K562 (cell line): ENCODE results near the gene PHLDB3. TPM values are rescaled to one million over a fixed set of nuclear protein-coding genes. Genes with fewer than 3 reads are reported as not detected.

ENCODE experiments used
- CXXC5 ChIP-seq: fragments of 250-450 bp; sonication (Bioruptor Pico); IDR thresholded peaks from 2 replicates; pipeline ENCODE4 v1.8.0; 2022; ENCODE audit warnings: inconsistent platforms, mild to moderate bottlenecking, moderate library complexity
- FOXA1 ChIP-seq: fragments of 450-650 bp; IDR thresholded peaks from 2 replicates; pipeline ENCODE4 v1.6.1; 2016; ENCODE audit warnings: mild to moderate bottlenecking, borderline replicate concordance
- MTA3 ChIP-seq: fragments of 450-650 bp; formaldehyde crosslinking; IDR thresholded peaks from 2 replicates; pipeline ENCODE4 v1.6.1; 2017; ENCODE audit warnings: mild to moderate bottlenecking, borderline replicate concordance
- PTRF ChIP-seq: fragments of 450-650 bp; IDR thresholded peaks from 2 replicates; pipeline ENCODE4 v1.6.1; 2016; ENCODE audit warnings: mild to moderate bottlenecking, missing genetic modification characterization, missing compliant biosample characterization
- SPI1 ChIP-seq: IDR thresholded peaks from 2 replicates; pipeline ENCODE4 v1.6.1; 2011; ENCODE audit warnings: low read depth, low read length, control low read depth, borderline replicate concordance
- polyA plus RNA-seq, 8 experiments: library from polyadenylated mRNA; depleted of rRNA in 4 of 8; stranded (reverse) in 5 of 8; unstranded in 3 of 8; fragments of >200 nt; fragmentation: Nextera tagmentation in 2 of 8; fragmentation: Illumina TruSeq in 1 of 8; extraction: Ambion mirVana in 2 of 8; extraction: Trizol in 1 of 8; gene quantifications; 2 replicates each; pipeline versions ENCODE4 v1.2.1 to v1.2.3, GENCODE V29; 2011 to 2014; ENCODE audit warnings: inconsistent platforms in 1 of 8, missing spikeins in 1 of 8
- total RNA-seq, 7 experiments: library from RNA; depleted of rRNA in 6 of 7; stranded (reverse); fragments of >200 nt in 6 of 7; fragmentation: Illumina TruSeq in 2 of 7; extraction: Trizol in 2 of 7; gene quantifications; 2 replicates each; pipeline versions ENCODE4 v1.2.1 to v1.2.3, GENCODE V29; 2011 to 2021; ENCODE audit warnings: low replicate concordance in 1 of 7
- TF ChIP-seq, protein P1 (sequence below): sonication (generic); formaldehyde crosslinking; IDR thresholded peaks from 2 replicates; pipeline ENCODE4 v1.4.0; 2020; ENCODE audit warnings: mild to moderate bottlenecking, missing genetic modification reagents
- TF ChIP-seq, protein P2 (sequence below): sonication (generic); IDR thresholded peaks from 2 replicates; pipeline ENCODE4 v1.6.1; 2016
- TF ChIP-seq, protein P3 (sequence below): fragments of 450-650 bp; IDR thresholded peaks from 2 replicates; pipeline ENCODE4 v1.6.1; 2016; ENCODE audit warnings: low read depth
- TF ChIP-seq, protein P4 (sequence below): fragments of 250-450 bp; sonication (Bioruptor Pico); IDR thresholded peaks from 2 replicates; pipeline ENCODE4 v1.6.1; 2021; ENCODE audit warnings: mild to moderate bottlenecking
- TF ChIP-seq, protein P5 (sequence below): fragments of 200-800 bp; sonication (Bioruptor generic); IDR thresholded peaks from 2 replicates; pipeline ENCODE4 v1.6.1; 2017; ENCODE audit warnings: missing genetic modification characterization, missing compliant biosample characterization
- TF ChIP-seq, protein P6 (sequence below): sonication (generic); formaldehyde crosslinking; IDR thresholded peaks from 2 replicates; pipeline ENCODE4 v1.8.0; 2022; ENCODE audit warnings: missing genetic modification reagents, mild to moderate bottlenecking, moderate library complexity, borderline replicate concordance

The PHLDB3 gene
- total and polyA plus RNA-seq, 9 of the 15 experiments (the other 6 are each of a cell fraction or from before 2014, with no cell fraction given): 0.04 to 23.5 (median 3.9) TPM

DNA sequence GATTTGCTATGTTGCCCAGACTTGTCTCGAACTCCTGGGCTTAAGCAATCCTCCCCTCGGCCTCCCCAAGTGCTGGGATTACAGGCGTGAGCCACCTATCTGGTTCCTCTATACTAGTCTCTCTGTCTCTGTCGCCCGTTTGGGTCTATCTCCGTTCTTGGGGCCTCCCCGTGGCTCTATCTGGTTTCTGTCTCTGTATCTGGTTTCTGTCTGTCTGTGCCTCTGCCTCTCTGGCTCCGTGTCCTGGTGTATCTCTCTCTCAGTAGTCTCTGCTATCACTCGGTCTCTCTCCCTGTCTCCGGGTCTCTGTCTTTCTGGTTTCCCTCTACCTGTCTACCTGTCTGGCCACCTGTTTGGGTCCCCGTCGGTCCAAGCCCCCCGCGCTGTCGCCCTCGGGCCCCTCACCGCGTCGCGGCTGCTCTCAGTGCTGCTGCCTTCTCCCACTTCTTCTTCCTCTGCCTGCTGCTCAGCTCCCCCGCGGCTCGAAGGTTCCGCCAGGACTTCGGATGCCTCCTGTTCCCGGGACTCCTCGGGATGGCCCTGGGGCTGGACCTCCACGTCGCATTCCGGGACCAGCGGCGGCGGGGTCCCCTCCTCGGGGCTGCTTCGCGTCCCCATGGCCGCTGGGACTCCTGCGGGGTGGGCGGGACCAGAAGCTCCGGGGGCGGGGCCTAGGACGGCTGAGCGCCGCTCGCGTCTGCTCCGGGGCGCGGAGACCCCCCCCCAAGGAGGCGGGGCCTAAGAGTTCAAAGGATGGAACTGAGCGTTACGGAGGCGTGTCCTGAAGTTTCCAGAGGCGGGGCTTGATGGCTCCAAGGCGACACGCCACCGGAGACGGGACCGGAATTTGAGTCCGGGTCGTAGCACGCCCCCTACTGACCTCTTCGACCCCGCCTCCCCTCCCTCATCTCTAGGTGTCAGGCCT, 783 bp downstream of the PHLDB3 start (continued):
- TF ChIP-seq, protein P1, sequence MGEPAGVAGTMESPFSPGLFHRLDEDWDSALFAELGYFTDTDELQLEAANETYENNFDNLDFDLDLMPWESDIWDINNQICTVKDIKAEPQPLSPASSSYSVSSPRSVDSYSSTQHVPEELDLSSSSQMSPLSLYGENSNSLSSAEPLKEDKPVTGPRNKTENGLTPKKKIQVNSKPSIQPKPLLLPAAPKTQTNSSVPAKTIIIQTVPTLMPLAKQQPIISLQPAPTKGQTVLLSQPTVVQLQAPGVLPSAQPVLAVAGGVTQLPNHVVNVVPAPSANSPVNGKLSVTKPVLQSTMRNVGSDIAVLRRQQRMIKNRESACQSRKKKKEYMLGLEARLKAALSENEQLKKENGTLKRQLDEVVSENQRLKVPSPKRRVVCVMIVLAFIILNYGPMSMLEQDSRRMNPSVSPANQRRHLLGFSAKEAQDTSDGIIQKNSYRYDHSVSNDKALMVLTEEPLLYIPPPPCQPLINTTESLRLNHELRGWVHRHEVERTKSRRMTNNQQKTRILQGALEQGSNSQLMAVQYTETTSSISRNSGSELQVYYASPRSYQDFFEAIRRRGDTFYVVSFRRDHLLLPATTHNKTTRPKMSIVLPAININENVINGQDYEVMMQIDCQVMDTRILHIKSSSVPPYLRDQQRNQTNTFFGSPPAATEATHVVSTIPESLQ: no peak
- TF ChIP-seq, protein P2, sequence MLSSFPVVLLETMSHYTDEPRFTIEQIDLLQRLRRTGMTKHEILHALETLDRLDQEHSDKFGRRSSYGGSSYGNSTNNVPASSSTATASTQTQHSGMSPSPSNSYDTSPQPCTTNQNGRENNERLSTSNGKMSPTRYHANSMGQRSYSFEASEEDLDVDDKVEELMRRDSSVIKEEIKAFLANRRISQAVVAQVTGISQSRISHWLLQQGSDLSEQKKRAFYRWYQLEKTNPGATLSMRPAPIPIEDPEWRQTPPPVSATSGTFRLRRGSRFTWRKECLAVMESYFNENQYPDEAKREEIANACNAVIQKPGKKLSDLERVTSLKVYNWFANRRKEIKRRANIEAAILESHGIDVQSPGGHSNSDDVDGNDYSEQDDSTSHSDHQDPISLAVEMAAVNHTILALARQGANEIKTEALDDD: peak; percentile 73
- TF ChIP-seq FOXA1: no peak
- 0 out of 2 replicates have a peak, but pooled peaks have one; percentile 9 for TF ChIP-seq SPI1
- TF ChIP-seq PTRF (tag): no peak
- TF ChIP-seq, protein P3, sequence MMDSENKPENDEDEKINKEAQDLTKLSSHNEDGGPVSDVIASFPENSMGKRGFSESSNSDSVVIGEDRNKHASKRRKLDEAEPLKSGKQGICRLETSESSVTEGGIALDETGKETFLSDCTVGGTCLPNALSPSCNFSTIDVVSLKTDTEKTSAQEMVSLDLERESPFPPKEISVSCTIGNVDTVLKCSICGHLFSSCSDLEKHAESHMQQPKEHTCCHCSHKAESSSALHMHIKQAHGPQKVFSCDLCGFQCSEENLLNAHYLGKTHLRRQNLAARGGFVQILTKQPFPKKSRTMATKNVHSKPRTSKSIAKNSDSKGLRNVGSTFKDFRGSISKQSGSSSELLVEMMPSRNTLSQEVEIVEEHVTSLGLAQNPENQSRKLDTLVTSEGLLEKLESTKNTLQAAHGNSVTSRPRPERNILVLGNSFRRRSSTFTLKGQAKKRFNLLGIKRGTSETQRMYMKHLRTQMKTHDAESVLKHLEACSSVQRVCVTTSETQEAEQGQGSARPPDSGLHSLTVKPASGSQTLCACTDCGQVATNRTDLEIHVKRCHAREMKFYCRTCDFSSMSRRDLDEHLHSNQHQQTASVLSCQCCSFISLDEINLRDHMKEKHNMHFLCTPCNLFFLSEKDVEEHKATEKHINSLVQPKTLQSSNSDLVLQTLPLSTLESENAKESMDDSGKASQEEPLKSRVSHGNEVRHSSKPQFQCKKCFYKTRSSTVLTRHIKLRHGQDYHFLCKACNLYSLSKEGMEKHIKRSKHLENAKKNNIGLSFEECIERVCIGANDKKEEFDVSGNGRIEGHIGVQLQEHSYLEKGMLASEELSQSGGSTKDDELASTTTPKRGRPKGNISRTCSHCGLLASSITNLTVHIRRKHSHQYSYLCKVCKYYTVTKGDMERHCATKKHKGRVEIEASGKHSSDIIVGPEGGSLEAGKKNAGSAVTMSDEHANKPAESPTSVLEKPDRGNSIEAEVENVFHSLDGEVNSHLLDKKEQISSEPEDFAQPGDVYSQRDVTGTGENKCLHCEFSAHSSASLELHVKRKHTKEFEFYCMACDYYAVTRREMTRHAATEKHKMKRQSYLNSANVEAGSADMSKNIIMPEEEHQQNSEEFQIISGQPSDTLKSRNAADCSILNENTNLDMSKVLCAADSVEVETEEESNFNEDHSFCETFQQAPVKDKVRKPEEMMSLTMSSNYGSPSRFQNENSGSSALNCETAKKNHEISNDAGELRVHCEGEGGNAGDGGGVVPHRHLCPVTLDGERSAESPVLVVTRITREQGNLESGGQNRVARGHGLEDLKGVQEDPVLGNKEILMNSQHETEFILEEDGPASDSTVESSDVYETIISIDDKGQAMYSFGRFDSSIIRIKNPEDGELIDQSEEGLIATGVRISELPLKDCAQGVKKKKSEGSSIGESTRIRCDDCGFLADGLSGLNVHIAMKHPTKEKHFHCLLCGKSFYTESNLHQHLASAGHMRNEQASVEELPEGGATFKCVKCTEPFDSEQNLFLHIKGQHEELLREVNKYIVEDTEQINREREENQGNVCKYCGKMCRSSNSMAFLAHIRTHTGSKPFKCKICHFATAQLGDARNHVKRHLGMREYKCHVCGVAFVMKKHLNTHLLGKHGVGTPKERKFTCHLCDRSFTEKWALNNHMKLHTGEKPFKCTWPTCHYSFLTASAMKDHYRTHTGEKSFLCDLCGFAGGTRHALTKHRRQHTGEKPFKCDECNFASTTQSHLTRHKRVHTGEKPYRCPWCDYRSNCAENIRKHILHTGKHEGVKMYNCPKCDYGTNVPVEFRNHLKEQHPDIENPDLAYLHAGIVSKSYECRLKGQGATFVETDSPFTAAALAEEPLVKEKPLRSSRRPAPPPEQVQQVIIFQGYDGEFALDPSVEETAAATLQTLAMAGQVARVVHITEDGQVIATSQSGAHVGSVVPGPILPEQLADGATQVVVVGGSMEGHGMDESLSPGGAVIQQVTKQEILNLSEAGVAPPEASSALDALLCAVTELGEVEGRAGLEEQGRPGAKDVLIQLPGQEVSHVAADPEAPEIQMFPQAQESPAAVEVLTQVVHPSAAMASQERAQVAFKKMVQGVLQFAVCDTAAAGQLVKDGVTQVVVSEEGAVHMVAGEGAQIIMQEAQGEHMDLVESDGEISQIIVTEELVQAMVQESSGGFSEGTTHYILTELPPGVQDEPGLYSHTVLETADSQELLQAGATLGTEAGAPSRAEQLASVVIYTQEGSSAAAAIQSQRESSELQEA: 0 out of 2 replicates have a peak, but pooled peaks have one; percentile 26
- TF ChIP-seq, protein P4, sequence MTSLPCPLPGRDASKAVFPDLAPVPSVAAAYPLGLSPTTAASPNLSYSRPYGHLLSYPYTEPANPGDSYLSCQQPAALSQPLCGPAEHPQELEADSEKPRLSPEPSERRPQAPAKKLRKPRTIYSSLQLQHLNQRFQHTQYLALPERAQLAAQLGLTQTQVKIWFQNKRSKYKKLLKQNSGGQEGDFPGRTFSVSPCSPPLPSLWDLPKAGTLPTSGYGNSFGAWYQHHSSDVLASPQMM (CRISPR knock-in tag): no peak
- TF ChIP-seq, protein P5, sequence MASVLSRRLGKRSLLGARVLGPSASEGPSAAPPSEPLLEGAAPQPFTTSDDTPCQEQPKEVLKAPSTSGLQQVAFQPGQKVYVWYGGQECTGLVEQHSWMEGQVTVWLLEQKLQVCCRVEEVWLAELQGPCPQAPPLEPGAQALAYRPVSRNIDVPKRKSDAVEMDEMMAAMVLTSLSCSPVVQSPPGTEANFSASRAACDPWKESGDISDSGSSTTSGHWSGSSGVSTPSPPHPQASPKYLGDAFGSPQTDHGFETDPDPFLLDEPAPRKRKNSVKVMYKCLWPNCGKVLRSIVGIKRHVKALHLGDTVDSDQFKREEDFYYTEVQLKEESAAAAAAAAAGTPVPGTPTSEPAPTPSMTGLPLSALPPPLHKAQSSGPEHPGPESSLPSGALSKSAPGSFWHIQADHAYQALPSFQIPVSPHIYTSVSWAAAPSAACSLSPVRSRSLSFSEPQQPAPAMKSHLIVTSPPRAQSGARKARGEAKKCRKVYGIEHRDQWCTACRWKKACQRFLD: no peak
- TF ChIP-seq CXXC5 (CRISPR knock-in tag): peak; percentile 72
- TF ChIP-seq MTA3: peak; percentile 29; the same call in 1 of the 2 replicates
- TF ChIP-seq, protein P6, sequence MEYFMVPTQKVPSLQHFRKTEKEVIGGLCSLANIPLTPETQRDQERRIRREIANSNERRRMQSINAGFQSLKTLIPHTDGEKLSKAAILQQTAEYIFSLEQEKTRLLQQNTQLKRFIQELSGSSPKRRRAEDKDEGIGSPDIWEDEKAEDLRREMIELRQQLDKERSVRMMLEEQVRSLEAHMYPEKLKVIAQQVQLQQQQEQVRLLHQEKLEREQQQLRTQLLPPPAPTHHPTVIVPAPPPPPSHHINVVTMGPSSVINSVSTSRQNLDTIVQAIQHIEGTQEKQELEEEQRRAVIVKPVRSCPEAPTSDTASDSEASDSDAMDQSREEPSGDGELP (CRISPR knock-in tag): peak; percentile 46; the same call in 1 of the 2 replicates
